ENCODE measurements around the gene CFAP126. TPM values are rescaled to one million over a fixed set of nuclear protein-coding genes. Genes with fewer than 3 reads are reported as not detected.

CFAP126 gene
- total RNA-seq, 4 donors from 2014 or later: 0.90 TPM; not detected in 3

DNA sequence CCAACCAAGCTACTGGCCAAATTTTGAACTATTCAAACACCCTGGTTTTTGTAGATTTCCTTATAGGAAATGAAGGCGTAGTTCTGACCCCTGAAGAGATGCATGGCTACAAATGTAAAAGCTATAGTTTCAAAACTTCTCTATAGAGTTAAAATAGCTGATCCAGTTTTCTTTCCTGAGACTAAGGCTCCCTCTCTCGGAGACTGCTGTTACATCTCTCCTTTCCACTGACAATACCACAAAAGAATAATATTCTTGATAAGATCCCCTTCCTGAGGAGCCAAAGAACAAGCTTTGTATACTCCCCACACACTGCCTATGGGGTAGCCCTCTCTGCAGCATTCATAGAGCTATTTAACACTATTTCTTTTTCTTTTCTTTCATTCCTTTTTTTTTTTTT, 6.7 kb upstream of the CFAP126 start:
- DNase-seq (ENCODE audit: low spot score in 2 of 2): no peak
- Histone ChIP-seq H3K9me3 (no peaks in the 10 kb centered on the region), H3K36me3 (no peaks in the 10 kb centered on the region), H3K4me3 (no peak overlapping the region), H3K27ac (no peak overlapping the region), H3K4me1 (no peaks in the 10 kb centered on the region), H3K27me3 (no peaks in the 10 kb centered on the region)
- WGBS, 2 donors: 32 to 45% methylated on average over 2 of the region's 2 CpGs
- TF ChIP-seq, protein P1, sequence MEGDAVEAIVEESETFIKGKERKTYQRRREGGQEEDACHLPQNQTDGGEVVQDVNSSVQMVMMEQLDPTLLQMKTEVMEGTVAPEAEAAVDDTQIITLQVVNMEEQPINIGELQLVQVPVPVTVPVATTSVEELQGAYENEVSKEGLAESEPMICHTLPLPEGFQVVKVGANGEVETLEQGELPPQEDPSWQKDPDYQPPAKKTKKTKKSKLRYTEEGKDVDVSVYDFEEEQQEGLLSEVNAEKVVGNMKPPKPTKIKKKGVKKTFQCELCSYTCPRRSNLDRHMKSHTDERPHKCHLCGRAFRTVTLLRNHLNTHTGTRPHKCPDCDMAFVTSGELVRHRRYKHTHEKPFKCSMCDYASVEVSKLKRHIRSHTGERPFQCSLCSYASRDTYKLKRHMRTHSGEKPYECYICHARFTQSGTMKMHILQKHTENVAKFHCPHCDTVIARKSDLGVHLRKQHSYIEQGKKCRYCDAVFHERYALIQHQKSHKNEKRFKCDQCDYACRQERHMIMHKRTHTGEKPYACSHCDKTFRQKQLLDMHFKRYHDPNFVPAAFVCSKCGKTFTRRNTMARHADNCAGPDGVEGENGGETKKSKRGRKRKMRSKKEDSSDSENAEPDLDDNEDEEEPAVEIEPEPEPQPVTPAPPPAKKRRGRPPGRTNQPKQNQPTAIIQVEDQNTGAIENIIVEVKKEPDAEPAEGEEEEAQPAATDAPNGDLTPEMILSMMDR (IDR thresholded peaks at IDR 0.05): peak in 1 of 5 experiments; percentile 19
- no peak for TF ChIP-seq POLR2A (IDR thresholded peaks at IDR 0.05)

DNA sequence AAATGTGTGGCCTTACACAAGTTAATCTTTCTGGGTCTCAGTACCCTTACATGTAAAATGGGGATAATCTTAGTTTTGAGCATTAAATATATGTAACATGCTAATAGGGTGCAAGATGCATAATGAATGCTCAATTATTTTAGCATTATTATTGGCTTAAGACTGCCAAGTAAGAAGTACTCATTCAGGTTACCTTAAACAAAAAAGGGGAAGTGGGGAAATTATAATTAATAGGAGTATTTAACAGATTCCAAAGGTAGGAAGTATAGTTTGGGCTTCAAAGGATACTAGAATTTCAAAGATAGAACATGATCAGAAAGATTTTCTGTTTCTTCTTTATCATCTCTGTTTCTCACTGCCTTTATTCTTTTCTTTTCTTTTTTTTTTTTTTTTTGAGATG, 5.8 kb upstream of the CFAP126 start:
- no peak overlapping the region for H3K27ac ChIP-seq
- no peaks in the 10 kb centered on the region for H3K9me3 ChIP-seq
- H3K36me3 ChIP-seq: no peaks in the 10 kb centered on the region
- H3K4me1 ChIP-seq: peaks cover 0 to under 1% (median 0%) of the 10 kb centered on the region in 4 donors
- no peak for DNase-seq (ENCODE audit: low spot score in 2 of 2)
- H3K4me3 ChIP-seq: no peak overlapping the region
- H3K27me3 ChIP-seq: no peaks in the 10 kb centered on the region
- TF ChIP-seq EP300 (IDR thresholded peaks at IDR 0.05) (no peak), POLR2A (IDR thresholded peaks at IDR 0.05) (no peak)
- TF ChIP-seq, protein P1 (IDR thresholded peaks at IDR 0.05): no peak

DNA sequence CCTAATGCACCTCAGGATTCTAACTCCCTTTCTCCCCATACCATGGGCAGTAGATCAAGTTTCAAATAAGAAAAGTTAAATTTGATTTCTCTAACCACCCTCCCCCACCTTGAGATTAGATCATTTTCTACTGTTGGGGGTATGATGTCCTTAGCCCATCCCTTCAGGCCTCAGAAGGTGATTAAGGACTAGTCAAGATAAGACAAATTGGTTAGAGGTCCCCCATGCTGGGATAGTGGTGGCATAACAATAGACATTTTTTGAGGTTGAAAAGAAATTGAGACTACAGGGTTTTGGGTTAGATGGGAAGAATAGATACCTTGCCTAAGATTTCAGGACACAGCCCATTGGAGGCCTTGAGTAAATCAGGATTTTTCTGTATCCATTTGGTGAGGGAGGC, 2.5 kb downstream of the CFAP126 start:
- H3K36me3 ChIP-seq: peaks cover 0 to 32% (median 0%) of the 10 kb centered on the region in 3 donors
- H3K4me1 ChIP-seq: peaks cover 0 to 15% (median 5%) of the 10 kb centered on the region in 4 donors
- H3K27me3 ChIP-seq: no peaks in the 10 kb centered on the region
- H3K27ac ChIP-seq: no peak overlapping the region
- no peak overlapping the region for H3K4me3 ChIP-seq
- no peaks in the 10 kb centered on the region for H3K9me3 ChIP-seq
- TF ChIP-seq EP300 (IDR thresholded peaks at IDR 0.05): no peak
- no peak for DNase-seq (ENCODE audit: low spot score in 2 of 2)

DNA sequence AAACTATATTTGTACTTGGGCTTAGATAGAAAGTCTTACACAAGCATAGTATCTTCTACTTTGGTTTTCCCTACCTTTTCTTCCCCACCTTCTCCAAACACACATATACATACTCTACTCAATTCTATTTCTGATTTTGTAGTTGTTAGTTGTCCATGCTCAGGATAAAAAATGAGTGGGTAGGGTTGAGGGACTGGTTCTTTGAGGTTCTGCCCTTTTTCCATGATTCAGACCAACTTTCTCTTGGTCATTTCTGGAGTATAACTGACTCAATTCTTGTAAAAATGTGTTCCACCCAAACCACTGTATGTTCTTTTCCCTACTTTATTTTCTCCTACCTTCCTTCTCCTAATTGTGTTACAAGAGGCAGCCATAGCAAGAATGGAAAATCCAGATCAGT, 3.3 kb downstream of the CFAP126 start:
- TF ChIP-seq, protein P1 (IDR thresholded peaks at IDR 0.05): no peak
- TF ChIP-seq EP300 (IDR thresholded peaks at IDR 0.05) (no peak), POLR2A (IDR thresholded peaks at IDR 0.05) (no peak)
- no peak overlapping the region for H3K4me3 ChIP-seq
- H3K36me3 ChIP-seq: peaks cover 0 to 32% (median 0%) of the 10 kb centered on the region in 3 donors
- no peaks in the 10 kb centered on the region for H3K27me3 ChIP-seq
- peaks cover 0 to 23% (median 7%) of the 10 kb centered on the region in 4 donors for H3K4me1 ChIP-seq
- DNase-seq (ENCODE audit: low spot score in 2 of 2): no peak
- H3K27ac ChIP-seq: no peak overlapping the region
- no peaks in the 10 kb centered on the region for H3K9me3 ChIP-seq

DNA sequence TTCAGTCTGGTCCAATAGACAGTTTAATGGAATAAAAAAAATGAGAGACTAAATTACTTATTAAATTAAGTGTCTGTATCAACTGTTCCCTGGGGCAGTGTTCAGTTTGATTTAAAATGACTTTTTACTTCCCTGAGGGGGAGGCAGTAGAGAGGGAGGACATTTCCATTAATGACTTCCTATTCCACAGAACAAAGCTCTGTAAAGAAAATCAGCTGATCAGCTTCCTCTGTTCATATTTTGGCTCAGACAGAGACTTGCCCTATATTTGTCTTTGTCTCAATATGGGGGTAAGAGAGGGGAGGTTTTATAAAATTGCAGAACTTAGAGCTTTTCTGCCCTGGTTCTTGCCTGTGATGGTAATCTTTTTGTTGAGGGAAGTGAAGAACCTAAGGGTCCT, 8.4 kb downstream of the CFAP126 start:
- DNase-seq (ENCODE audit: low spot score in 2 of 2): no peak
- Histone ChIP-seq H3K4me3 (no peak overlapping the region), H3K9me3 (no peaks in the 10 kb centered on the region), H3K4me1 (peaks cover 0 to 19% (median 4%) of the 10 kb centered on the region in 4 donors), H3K36me3 (peaks cover 0 to 26% (median 0%) of the 10 kb centered on the region in 3 donors), H3K27me3 (no peaks in the 10 kb centered on the region), H3K27ac (peak overlapping the region in 2 of 4 donors; percentile 56 to 71)
- no peak for TF ChIP-seq POLR2A (IDR thresholded peaks at IDR 0.05)
- TF ChIP-seq EP300 (IDR thresholded peaks at IDR 0.05): peak in 1 of 2 donors; percentile 40

GRCh38 chr1:161357073-161357472, 10.6 kb downstream of the CFAP126 start:
- H3K36me3 ChIP-seq: peaks cover 0 to 14% (median 0%) of the 10 kb centered on the region in 3 donors
- no peak for DNase-seq (ENCODE audit: low spot score in 2 of 2)
- no peak overlapping the region for H3K4me3 ChIP-seq
- peaks cover 0 to 19% (median 4%) of the 10 kb centered on the region in 4 donors for H3K4me1 ChIP-seq
- WGBS, 2 donors: 94 to 98% methylated on average over 8 of the region's 8 CpGs
- TF ChIP-seq, protein P1 (IDR thresholded peaks at IDR 0.05): no peak
- TF ChIP-seq EP300 (IDR thresholded peaks at IDR 0.05) (no peak), POLR2A (IDR thresholded peaks at IDR 0.05) (no peak)
- H3K9me3 ChIP-seq: no peaks in the 10 kb centered on the region
- H3K27ac ChIP-seq: no peak overlapping the region
- H3K27me3 ChIP-seq: no peaks in the 10 kb centered on the region

All from tibial nerve (tissue), 4 donors.